ENCODE measurements around the gene NUBP2.

The NUBP2 gene

DNA sequence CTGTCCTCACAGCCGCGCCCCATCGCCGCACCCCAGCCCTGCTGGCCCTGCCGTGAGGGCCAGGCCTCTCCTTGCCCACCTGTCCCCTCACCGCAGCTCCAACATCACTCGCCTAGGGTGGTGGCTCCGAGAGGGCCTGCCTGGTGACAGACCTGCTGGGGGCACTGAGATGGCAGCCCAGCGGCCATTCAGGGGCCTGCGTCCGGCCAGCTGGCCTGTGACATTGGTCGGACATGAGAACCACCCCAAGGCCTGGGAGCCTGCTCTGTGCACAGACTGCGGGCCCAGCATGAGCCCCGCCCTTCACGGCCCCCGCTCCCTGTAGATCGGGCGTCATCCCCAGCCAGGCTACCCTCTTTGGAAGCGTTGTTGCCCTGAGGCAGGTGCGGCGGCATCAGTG is 23.2 kb upstream of the NUBP2 start:
- no peak for DNase-seq

DNA sequence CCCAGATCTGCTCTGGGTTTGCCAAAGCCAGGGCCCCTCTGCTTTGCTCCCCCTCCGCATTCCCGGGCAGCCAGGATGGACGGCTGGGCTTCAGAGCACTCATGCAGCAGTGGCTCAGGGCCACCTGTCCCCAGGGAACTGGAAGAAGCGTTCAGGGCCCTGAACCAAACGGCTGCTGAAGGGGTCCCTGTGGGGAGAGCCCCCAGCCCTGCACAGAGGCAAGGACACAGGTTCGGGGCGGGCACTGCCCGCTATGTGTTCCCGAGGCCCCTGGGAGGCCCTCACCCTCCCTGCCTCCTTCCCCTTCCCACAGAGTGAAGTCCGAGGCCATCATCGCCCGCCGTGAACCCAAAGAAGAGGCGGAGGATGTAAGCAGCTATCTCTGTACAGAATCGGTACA is 21.8 kb upstream of the NUBP2 start:
- no peak for DNase-seq

DNA sequence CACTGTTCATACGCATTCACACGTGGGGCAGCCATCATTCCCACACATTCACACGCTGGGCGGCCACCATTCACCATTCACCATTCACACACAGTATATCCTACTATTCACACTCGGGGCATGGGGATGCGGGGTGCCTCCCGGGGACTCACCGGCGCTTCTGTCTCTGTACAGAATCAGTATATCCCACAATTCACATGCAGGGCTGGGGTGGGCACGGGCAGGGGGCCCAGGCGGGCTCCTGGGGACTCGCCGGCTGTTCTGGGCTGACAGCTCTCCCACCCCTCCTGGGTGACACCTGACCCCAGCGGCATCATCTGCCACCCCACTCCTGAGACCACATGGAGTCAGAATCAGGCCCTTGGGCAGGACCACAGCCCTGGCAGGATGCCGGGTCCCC is 21.0 kb upstream of the NUBP2 start:
- DNase-seq = no peak

DNA sequence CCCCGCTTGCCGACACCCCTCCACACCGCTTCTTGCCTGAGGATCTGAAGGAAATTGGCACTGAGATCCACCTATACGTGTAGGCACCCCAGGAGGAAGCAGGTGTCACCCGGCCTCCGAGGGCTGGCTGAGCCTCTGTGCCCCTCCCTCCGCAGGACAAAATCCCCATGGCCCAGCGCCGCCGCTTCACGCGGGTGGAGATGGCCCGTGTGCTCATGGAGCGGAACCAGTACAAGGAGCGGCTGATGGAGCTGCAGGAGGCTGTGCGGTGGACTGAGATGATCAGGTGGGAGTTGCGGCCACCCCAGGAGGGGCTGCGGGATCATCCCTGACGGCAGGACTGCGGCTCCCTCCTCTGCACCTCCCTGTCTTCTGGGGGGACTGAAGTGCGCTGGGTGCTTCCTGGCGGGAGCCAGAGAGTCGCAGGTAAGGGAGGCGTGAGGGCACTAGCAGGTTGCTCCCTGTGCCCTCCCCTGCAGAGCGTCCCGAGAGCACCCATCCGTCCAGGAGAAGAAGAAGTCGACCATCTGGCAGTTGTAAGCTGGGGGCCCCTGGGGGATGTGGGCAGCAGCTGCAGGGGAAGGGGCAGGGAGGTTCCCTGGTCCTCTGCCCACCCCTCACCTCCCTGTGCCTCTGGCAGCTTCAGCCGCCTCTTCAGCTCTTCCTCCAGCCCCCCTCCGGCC is 20.4 kb upstream of the NUBP2 start:
- DNase-seq = no peak

DNA sequence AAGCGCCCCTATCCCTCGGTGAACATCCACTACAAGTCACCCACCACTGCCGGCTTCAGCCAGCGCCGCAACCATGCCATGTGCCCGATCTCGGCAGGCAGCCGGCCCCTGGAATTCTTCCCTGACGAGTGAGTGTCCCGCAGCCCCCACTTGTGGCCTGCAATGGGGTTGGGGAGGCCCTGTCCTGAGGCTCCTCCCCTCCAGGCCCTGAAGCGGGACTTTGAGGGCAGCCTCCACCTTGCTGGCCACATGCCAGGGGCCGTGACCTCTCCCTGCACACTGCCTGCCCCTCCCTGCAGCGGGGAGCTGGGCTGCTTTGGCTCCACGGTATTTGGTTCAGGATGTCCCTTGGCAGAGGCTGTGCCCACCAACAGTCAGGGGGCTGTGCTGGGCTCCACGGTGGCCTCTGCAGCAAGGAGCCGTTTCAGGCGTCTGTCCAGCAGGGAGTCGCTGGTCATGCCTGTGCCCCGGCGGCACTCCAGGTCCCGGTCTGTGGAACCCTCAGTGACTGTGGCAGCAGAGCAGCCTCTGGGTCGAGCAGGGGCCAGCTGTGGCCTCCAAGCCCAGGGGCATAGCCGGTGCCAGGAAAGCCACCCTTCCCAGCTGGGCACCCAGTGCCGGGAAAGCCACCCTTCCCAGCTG is 19.8 kb upstream of the NUBP2 start:
- DNase-seq = no peak

DNA sequence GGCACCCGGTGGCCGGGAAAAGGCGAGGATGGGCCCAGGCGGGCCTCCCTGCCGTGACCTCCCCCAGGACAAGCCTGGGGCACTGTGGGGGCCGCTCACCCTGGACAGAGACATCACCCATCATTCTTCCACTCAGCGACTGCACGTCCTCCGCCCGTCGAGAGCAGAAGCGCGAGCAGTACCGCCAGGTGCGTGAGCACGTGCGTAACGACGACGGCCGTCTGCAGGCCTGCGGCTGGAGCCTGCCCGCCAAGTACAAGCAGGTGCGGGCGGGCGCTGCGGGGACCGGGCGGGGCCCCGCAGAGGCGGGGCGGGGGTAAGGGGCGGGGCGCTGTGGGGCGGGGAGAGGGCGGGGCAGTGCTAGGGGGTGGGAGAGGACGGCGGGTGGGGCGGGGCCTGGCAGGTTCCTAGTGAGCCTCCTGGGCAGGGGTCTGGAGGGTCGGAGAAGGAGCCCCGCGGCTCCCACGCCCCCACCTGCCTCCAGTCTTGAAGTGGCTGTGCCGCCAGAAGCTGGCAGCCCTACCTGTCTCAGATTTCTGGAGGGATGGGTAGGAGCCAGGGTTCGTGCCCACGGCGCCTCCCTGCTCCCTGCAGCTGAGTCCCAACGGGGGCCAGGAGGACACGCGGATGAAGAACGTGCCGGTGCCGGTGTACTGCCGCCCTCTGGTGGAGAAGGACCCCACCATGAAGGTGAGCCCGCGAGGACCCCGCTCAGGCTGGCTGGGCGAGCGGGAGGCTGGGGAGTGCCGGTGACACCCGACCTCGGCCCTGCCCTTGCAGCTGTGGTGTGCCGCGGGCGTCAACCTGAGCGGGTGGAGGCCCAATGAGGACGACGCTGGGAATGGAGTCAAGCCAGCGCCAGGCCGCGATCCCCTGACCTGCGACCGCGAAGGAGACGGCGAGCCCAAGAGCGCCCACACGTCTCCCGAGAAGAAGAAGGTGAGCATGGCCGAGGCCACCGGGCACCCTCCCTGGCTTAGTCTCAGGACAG is 18.9 kb upstream of the NUBP2 start:
- DNase-seq = no peak

DNA sequence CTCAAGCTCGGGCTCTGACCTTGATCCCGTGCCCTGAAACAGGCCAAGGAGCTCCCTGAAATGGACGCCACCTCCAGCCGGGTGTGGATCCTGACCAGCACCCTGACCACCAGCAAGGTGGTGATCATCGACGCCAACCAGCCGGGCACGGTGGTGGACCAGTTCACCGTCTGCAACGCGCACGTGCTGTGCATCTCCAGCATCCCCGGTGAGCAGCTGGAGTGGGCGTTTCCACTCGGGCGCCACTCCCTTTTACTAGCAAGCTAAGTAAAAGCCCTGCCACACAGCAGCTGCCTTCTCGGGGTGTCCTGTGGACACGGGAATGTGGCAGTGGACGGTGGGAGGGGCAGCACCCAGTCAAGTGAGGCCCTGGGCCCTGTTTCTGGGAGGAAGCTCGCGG is 17.8 kb upstream of the NUBP2 start:
- no peak for DNase-seq

DNA sequence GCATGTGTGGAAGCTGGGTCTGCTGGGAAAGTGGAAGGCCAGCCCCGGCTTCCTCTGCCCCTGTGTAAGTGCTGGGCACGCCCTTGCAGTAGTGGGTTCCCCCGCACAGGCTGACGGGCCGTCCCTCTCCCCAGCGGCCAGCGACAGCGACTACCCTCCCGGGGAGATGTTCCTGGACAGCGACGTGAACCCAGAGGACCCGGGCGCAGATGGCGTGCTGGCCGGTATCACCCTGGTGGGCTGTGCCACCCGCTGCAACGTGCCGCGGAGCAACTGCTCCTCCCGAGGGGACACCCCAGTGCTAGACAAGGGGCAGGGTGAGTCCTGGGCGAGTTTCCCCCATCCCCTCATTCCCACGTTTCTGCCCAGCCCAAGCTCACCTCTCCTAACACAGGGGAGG is 16.9 kb upstream of the NUBP2 start:
- no peak for DNase-seq

DNA sequence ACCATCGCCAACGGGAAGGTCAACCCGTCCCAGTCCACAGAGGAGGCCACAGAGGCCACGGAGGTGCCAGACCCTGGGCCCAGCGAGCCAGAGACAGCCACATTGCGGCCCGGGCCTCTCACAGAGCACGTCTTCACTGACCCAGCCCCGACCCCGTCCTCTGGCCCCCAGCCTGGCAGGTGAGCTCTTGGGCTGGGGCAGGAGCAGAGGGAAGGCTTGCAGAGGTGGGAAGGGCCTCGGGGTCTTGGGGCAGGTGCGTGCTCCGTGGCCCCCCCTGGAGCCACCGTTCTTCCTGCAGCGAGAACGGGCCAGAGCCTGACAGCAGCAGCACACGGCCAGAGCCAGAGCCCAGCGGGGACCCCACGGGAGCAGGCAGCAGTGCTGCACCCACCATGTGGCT is 16.5 kb upstream of the NUBP2 start:
- DNase-seq = no peak

DNA sequence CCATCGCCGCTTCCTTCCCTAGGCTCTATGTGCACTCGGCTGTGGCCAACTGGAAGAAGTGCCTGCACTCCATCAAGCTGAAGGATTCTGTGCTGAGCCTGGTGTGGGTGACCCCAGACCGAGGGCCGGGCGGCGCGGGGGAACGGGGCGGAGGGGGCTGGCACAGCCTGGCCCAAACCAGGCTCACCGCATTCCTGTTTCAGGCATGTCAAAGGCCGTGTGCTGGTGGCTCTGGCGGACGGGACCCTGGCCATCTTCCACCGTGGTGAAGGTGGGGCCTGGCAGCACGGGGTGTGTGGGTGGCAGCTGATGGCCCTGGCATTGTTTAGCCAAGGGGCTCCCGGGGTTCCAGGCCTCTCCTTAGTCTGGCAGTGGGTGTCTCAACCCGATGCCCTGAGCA is 16.1 kb upstream of the NUBP2 start:
- no peak for DNase-seq

DNA sequence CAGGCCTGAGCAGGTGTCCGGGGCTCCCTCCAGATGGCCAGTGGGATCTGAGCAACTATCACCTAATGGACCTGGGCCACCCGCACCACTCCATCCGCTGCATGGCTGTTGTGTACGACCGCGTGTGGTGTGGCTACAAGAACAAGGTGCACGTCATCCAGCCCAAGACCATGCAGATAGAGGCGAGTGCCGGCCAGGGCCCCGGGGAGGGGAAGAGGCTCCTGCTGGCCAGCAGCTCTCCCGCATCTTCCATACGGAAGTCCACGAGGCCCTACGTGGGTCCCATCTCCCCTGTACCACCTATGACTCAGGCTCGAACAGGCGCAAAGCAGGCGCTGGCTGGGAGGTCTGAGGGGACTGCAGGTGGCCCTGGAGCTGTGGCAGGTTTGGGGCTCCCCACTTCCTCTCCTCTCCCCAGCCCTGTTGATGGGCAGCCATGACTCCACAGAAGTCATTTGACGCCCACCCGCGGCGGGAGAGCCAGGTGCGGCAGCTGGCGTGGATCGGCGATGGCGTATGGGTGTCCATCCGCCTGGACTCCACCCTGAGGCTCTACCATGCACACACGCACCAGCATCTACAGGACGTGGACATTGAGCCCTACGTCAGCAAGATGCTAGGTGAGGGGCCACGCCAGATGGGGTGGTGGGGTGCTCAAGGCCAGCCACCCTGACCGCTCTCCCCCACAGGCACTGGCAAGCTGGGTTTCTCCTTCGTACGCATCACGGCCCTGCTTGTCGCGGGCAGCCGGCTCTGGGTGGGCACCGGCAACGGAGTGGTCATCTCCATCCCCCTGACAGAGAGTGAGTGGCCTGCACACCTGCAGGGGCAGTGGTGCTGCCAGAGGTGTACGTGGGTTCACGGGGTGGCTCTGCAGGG is 15.4 kb upstream of the NUBP2 start:
- no peak for DNase-seq

DNA sequence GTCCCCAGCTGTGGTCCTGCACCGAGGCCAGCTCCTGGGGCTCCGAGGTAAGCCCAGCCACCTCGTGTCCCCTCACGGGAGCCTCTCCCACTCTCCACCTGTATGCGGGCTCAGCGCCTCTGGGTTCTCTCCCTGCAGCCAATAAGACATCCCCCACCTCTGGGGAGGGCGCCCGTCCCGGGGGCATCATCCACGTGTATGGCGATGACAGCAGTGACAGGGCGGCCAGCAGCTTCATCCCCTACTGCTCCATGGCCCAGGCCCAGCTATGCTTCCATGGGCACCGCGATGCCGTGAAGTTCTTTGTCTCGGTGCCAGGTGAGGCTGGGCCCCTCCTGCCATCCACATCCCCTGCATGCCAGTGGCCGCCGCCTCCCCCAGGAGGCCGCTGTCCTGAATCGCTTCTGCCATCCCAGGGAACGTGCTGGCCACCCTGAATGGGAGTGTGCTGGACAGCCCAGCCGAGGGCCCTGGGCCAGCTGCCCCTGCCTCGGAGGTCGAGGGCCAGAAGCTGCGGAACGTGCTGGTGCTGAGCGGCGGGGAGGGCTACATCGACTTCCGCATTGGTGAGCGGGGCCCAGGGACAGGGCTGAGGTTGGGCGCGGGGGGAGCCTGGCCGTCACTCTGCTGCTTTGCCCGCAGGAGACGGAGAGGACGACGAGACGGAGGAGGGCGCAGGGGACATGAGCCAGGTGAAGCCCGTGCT is 14.5 kb upstream of the NUBP2 start:
- DNase-seq = no peak

DNA sequence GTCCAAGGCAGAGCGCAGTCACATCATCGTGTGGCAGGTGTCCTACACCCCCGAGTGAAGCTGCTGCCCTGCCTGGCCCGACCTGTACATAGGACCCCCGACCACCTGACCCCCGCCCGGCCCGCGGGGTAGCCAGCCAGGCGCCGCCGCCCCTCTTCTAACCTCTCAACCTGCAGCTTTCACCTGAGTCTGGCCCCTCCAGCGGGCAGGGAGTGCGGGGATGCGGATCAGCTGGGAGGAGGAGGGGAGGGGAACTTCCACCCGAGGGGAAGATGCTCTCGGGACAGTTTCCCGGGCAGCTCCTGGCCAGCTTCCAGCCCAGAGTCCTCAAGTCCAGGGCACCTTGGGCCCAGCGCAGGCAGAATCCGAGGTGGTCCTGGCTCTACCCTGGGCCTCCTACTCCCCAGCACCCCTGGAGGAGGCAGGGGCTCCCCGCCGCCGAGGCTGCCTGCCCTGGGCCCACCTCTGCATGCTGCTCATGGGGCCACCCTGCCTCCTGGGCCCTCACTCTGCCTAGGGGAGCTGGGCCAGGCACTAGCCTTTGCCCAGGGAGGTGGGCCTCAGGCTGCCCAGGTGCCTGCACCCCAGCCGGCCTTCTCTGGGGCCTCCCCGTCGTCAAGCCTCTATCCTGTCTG is 13.9 kb upstream of the NUBP2 start:
- no peak for DNase-seq

DNA sequence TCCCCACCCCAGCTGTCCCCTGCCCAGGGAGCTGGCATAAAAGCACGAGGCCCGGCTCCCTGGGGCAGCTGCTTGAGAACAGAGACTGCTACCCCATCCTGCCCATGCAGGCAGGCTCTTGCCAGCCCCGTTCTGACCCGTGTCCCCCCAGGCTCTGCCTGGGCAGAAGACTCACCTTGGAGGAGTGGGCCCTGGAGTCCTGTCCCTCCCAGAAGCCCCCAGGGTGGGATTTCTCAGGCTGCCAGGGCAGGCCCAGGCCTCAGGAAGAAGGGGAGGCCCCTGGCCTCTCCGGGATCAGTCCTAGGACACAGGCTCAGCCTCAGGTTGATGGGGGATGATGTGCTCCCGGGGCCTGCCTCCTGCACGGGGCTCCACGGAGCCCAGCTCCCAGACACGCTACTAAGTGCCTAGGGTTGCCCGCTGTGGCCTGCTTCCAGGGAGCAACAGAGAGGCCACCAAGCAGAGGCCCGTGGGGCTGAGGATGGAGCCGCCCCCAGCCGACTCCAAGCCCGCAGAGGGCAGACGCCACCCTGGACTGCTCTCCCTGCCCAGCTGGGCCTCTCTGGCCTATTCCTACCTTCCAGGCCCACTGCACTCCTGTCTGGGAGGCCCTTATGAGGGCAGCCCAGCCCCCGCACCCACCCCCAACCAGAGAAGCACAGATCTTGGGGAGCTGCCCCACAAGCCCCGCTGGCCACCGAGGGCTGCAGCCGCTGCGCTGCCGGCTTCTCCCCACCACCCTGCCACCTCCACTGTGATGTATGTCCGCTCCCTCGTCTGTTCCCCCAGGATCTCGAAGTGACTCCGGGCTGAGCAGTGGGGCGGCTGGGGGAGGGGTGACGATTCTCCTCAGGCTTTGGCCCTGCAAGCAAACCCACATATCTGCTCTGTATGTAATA is 13.1 kb upstream of the NUBP2 start:
- no peak for DNase-seq

DNA sequence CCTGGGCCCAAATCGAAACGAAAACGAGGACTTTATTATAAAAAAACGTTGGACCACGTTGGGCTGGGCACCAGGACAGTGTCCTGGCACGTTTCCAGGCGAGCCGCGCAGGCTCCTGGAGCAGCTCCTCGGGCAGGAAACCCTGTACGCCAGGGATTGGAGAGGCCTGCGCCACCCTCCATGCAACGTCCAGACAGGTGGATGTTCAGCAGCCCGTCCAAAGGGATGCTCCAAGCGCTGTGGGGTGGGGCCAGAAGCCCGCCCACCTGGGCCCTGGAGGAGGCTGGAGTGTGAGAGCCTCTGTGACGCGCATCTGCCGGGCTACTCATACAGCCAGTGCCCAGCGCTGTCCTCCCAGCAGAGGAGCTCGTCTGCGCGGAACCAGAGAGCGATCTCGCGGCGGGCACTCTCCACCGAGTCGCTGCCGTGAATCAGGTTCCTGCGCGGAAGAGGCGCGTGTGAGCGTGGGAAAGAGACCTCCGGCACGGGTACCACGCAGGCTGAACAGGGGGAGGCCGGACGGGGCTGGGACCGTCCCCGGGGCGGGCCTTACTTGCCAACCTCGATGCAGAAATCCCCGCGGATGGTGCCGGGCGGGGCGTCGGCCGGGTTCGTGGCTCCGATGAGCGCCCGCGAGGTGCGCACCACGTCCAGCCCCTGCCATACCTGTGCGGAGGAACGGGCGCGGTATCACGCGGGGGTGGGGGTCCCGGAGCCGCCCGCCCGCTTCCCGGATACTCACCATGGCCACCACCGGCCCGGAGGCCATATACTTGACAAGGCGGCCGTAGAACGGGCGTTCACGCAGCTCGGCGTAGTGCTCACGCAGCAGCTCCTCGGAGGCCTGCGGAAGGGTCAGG is 12.2 kb upstream of the NUBP2 start:
- no peak for DNase-seq

DNA sequence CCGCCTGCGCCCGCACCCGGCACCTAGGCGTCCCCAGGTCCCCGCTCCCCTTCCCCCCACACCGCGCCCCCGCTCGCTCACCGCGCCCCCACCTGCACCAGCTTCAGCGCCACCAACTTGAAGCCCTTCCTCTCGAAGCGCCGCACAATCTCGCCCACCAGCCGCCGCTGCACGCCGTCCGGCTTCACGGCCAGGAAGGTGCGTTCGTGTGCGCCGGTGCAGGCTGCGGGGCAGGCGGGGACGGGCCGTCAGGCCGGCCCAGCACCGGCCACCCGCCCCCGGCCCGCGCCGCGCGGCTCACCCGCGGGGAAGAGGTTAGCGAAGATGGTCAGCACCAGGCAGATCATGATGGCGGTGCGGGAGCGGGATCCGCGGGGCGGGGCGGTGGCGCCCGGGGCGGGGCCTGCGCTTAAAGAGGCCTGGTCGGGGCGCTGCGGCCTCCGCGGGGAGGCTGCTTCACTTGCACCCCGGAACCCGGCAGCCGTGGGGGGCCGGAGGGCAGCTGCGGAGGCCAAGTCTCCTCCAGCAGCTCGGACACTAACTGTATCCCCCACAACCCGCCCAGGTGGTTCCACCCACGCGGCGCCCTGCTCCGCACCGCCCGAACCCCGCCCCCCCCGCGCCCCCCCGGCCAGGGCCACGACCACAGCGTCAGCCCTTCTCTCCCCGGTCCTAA is 11.4 kb upstream of the NUBP2 start, which contains the start of gene NME3:
Gene NME3 (minus strand): TSS at position 356 of the 676 bp plus-strand sequence. CDS start 9 bp downstream, at position 347.
- no peak for DNase-seq

DNA sequence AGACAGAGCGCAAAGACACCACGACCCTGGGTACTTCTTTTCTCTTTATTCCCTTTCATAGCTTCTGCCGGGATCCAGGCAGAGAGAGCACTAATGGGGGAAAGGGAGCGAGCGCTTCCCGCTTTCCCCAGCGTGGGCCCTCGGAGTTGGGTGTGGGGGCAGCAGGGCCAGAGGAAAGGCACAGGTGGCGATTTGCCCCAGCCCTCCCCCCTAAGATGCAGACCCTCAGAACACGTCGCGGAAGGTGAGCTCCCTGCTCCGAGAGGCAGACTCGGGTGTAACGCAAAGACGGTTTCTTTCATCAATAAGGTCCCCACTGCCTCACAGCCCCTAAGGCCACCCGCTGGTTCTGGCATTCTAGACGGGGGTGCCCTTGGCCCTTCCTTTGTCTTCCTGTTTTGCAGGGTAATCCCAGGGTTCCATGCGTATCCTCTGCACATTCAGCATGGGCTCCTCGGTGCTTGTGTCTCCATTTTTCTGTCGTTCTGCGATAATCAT is 10.8 kb upstream of the NUBP2 start:
- no peak for DNase-seq

DNA sequence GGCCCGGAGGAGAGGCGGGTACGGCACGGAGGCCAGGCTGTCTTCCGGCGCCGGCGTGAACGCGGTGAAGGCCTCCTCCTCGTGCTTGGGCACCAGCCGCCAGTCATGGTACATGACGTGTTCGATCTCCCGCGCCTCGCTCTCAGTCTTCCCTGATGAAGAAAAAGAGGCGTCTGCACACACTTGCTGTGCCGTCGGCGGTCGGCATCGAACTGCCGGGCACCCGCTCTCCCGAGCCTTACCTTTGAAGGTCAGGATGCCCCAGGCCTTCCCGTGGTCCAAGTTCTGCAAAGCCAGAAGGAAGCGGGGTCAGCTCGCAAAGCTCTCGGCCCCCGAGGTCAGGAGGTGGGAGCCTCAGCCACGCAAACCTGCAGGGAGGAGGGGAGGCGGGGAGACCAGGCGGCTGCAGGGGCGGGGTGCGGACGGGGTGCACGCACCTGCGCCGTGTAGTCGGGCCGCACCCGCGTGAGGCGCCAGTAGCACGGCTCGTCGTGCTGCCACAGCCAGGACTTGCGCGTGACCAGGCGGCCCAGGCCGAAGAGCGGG is 10.3 kb upstream of the NUBP2 start, which contains the start of gene EME2:
Gene EME2 (plus strand): TSS at position 449 of the 546 bp plus-strand sequence. CDS start 418 bp downstream, outside the sequence.
- no peak for DNase-seq

Data from NCI-H446 treated with DMSO at 0.1 percent for 48 hours (cell line).